ENCODE data around the gene FCAR. TPM values are rescaled to one million over a fixed set of nuclear protein-coding genes. Genes with fewer than 3 reads are reported as not detected.

Gene FCAR
- total RNA-seq, 1 experiment from 2014 or later, result not detected

GRCh38 chr19:54923276-54923675 lies 49.2 kb downstream of the FCAR start:
- ChIA-PET CTCF (no interaction called here), RAD21 (ENCODE audit: low non-redundant PET in 1 of 2, low total read pairs in 2 of 2, uncharacterized antibody in 2 of 2, unreplicated experiment in 2 of 2) (no interaction called here), POLR2A (no interaction called here)
- TF ChIP-seq CEBPB (IDR thresholded peaks at IDR 0.05; ENCODE audit: low read depth) (no peak), ZFX (IDR thresholded peaks at IDR 0.05) (no peak), SRF (IDR thresholded peaks at IDR 0.05; ENCODE audit: low read depth) (no peak), ELF1 (IDR thresholded peaks at IDR 0.05; ENCODE audit: borderline replicate concordance, low read depth) (no peak), TCF7L2 (IDR thresholded peaks at IDR 0.05; ENCODE audit: borderline replicate concordance, extremely low read depth, insufficient read depth, insufficient read length) (no peak), POLR2A (IDR thresholded peaks at IDR 0.05; ENCODE audit: borderline replicate concordance, extremely low read depth, insufficient read depth, insufficient read length) (no peak), POLR2AphosphoS5 (IDR thresholded peaks at IDR 0.05; ENCODE audit: low read depth, low read length) (no peak), RAD21 (IDR thresholded peaks at IDR 0.05; ENCODE audit: low read depth) (no peak), ATF3 (IDR thresholded peaks at IDR 0.05) (no peak), FOSL1 (IDR thresholded peaks at IDR 0.05; ENCODE audit: low read depth) (no peak), CTCF (IDR thresholded peaks at IDR 0.05 in 2 of 3, conservative IDR thresholded peaks at IDR 0.05 in 1 of 3; ENCODE audit: borderline replicate concordance in 1 of 3, insufficient read depth in 1 of 3, low read depth in 2 of 3, low read length in 2 of 3) (no peak)
- H3K27me3 ChIP-seq (ENCODE audit: insufficient read depth, low read length), result no peaks in the 10 kb centered on the region
- H3K79me2 ChIP-seq (ENCODE audit: insufficient read depth, low read length), result no peaks in the 10 kb centered on the region
- H3K4me2 ChIP-seq (ENCODE audit: low read length), result no peak overlapping the region
- no peak for ATAC-seq
- H2AFZ ChIP-seq (ENCODE audit: low read depth, low read length, poor library complexity, severe bottlenecking), result no peak overlapping the region
- no peaks in the 10 kb centered on the region for H3K36me3 ChIP-seq (ENCODE audit: control insufficient read depth in 1 of 2, insufficient read depth in 2 of 2, low read length in 2 of 2)
- H3K9ac ChIP-seq (ENCODE audit: low read length), result no peak overlapping the region
- H3K4me1 ChIP-seq (ENCODE audit: control insufficient read depth in 1 of 2, insufficient read depth in 2 of 2, low read length in 2 of 2), result no peaks in the 10 kb centered on the region
- no peaks in the 10 kb centered on the region; a peak in 1 of 4 replicates for H3K9me3 ChIP-seq (ENCODE audit: control insufficient read depth in 1 of 2, insufficient read depth in 1 of 2, low read depth in 1 of 2, low read length in 2 of 2)
- no TSS peak for BruUV-seq (replicated peaks)
- H4K20me1 ChIP-seq (ENCODE audit: insufficient read depth), result no peaks in the 10 kb centered on the region
- intact Hi-C loops (cut with micrococcal nuclease), result no loop called here
- no peak for DNase-seq (ENCODE audit: low read depth, low spot score)
- H3K9me2 ChIP-seq (ENCODE audit: insufficient read depth), result no peaks in the 10 kb centered on the region
- H3K27ac ChIP-seq (ENCODE audit: low read depth, low read length), result no peak overlapping the region
- H3K4me3 ChIP-seq (replicated peaks in 1 of 2; ENCODE audit: low read depth in 1 of 2, low read length in 2 of 2), result no peak overlapping the region
